Neural cell (in vitro differentiated cells): Measurements from ENCODE around the gene PCNX1. TPM values are rescaled to one million over a fixed set of nuclear protein-coding genes. Genes with fewer than 3 reads are reported as not detected.

ENCODE experiments used
- H2AFZ ChIP-seq: fragments of 200-600, 300-800 bp; sonication (generic), shearing (Covaris generic); 2 replicates; pipeline ENCODE4 v1.6.0; 2014; ENCODE audit warnings: low read depth, mild to moderate bottlenecking, antibody characterized with exemption, low read length, moderate library complexity
- H3F3A ChIP-seq: fragments of 200-600 bp; shearing (Covaris generic); 2 replicates; pipeline ENCODE4 v1.6.1; 2016; ENCODE audit warnings: mild to moderate bottlenecking, moderate library complexity, mixed read lengths, antibody characterized with exemption, low read length; ENCODE audit not compliant: insufficient read depth, poor library complexity, severe bottlenecking
- H3K27ac ChIP-seq: fragments of 200-600, 300-800 bp; sonication (generic), shearing (Covaris generic); 2 replicates; pipeline ENCODE4 v1.5.1; 2014; ENCODE audit warnings: mild to moderate bottlenecking, low read length, moderate library complexity
- H3K27me3 ChIP-seq: fragments of 300-800, 200-600 bp; sonication (generic), shearing (Covaris generic); 2 replicates; pipeline ENCODE4 v1.6.0; 2014; ENCODE audit warnings: mild to moderate bottlenecking, low read depth, low read length, moderate library complexity; ENCODE audit not compliant: insufficient read depth
- H3K36me3 ChIP-seq: fragments of 300-800, 200-600 bp; sonication (generic), shearing (Covaris generic); 2 replicates; pipeline ENCODE4 v1.5.1; 2014; ENCODE audit warnings: mild to moderate bottlenecking, antibody characterized with exemption, low read length, moderate library complexity; ENCODE audit not compliant: insufficient read depth
- H3K4me2 ChIP-seq: fragments of 300-800, 200-600 bp; sonication (generic), shearing (Covaris generic); 2 replicates; pipeline ENCODE4 v1.6.0; 2014; ENCODE audit warnings: mild to moderate bottlenecking, low read length
- H3K4me3 ChIP-seq: fragments of 300-800, 200-600 bp; sonication (generic), shearing (Covaris generic); 2 replicates; pipeline ENCODE4 v1.5.1; 2014; ENCODE audit warnings: mild to moderate bottlenecking, low read length, moderate library complexity
- H3K79me2 ChIP-seq: fragments of 200-600 bp; shearing (Covaris generic); replicated peaks from 2 replicates; pipeline ENCODE4 v1.6.0; 2014; ENCODE audit warnings: mild to moderate bottlenecking, low read length, moderate library complexity; ENCODE audit not compliant: insufficient read depth
- H3K9ac ChIP-seq: fragments of 300-800, 200-600 bp; sonication (generic), shearing (Covaris generic); 2 replicates; pipeline ENCODE4 v1.6.1; 2016; ENCODE audit warnings: mild to moderate bottlenecking, low read length, mixed read lengths
- H3K9me2 ChIP-seq: fragments of 200-600 bp; shearing (Covaris generic); 2 replicates; pipeline ENCODE4 v1.6.1; 2016; ENCODE audit warnings: mild to moderate bottlenecking, low read length, mixed read lengths; ENCODE audit not compliant: insufficient read depth
- H3K9me3 ChIP-seq: fragments of 200-600, 300-800 bp; sonication (generic), shearing (Covaris generic); 2 replicates; pipeline ENCODE4 v1.6.1; 2016; ENCODE audit warnings: mild to moderate bottlenecking, mixed run types, low read length, moderate library complexity, mixed read lengths
- H4K20me1 ChIP-seq: fragments of 200-600 bp; shearing (Covaris generic); 2 replicates; pipeline ENCODE4 v1.6.1; 2016; ENCODE audit warnings: mild to moderate bottlenecking, mixed run types; ENCODE audit not compliant: insufficient read depth
- CTCF ChIP-seq: fragments of 450-650 bp; IDR thresholded peaks from 2 replicates; pipeline ENCODE4 v1.5.1; 2014; ENCODE audit warnings: antibody characterized with exemption, mild to moderate bottlenecking, moderate library complexity; ENCODE audit not compliant: poor library complexity, severe bottlenecking
- EP300 ChIP-seq: fragments of 450-650 bp; conservative IDR thresholded peaks from 2 replicates; pipeline ENCODE4 v1.6.1; 2014; ENCODE audit warnings: antibody characterized with exemption, mild to moderate bottlenecking, moderate library complexity; ENCODE audit not compliant: poor library complexity, severe bottlenecking
- MXI1 ChIP-seq: fragments of 450-650 bp; conservative IDR thresholded peaks from 2 replicates; pipeline ENCODE4 v1.6.1; 2014; ENCODE audit warnings: antibody characterized with exemption, mild to moderate bottlenecking; ENCODE audit not compliant: poor library complexity, severe bottlenecking
- POLR2AphosphoS5 ChIP-seq: IDR thresholded peaks from 2 replicates; pipeline ENCODE4 v1.6.1; 2012
- REST ChIP-seq: IDR thresholded peaks from 2 replicates; pipeline ENCODE4 v1.6.1; 2012; ENCODE audit warnings: borderline replicate concordance
- SMC3 ChIP-seq: fragments of 450-650 bp; conservative IDR thresholded peaks from 2 replicates; pipeline ENCODE4 v1.6.1; 2014; ENCODE audit warnings: antibody characterized with exemption, mild to moderate bottlenecking, moderate library complexity; ENCODE audit not compliant: poor library complexity
- TAF1 ChIP-seq: IDR thresholded peaks from 2 replicates; pipeline ENCODE4 v1.6.1; 2012; ENCODE audit warnings: low read depth
- polyA plus RNA-seq: library from polyadenylated mRNA; depleted of rRNA; stranded (reverse); fragments of >200 nt; gene quantifications from 2 replicates; pipeline ENCODE4 v1.2.3, GENCODE V29; 2014

The PCNX1 gene
- polyA plus RNA-seq, 1 donor from 2014 or later = 23.7 TPM

- Histone ChIP-seq H3K9me2 (no peaks in the 10 kb centered on the region), H4K20me1 (peaks cover 9% of the 10 kb centered on the region), H3K9ac (no peak overlapping the region), H3K79me2 (peaks cover 64% of the 10 kb centered on the region), H3K36me3 (no peaks in the 10 kb centered on the region), H3F3A (no peaks in the 10 kb centered on the region), H3K9me3 (no peaks in the 10 kb centered on the region), H3K27ac (peak overlapping the region; percentile 31), H2AFZ (no peak overlapping the region), H3K27me3 (no peaks in the 10 kb centered on the region), H3K4me2 (peak overlapping the region; percentile 87), H3K4me3 (peak overlapping the region; percentile 97)
- TF ChIP-seq MXI1 (no peak), POLR2AphosphoS5 (no peak), TAF1 (no peak), CTCF (no peak), SMC3 (no peak), REST (no peak)
These were observed 2.7 kb downstream of the PCNX1 start for GRCh38 chr14:70909733-70910614.

- Histone ChIP-seq H2AFZ (no peak overlapping the region), H3K9me3 (no peaks in the 10 kb centered on the region), H3K36me3 (no peaks in the 10 kb centered on the region), H3K27me3 (no peaks in the 10 kb centered on the region), H3K79me2 (peaks cover 85% of the 10 kb centered on the region), H3K27ac (no peak overlapping the region), H3F3A (no peaks in the 10 kb centered on the region), H3K9me2 (no peaks in the 10 kb centered on the region), H3K4me3 (no peak overlapping the region), H4K20me1 (peaks cover under 1% of the 10 kb centered on the region), H3K9ac (no peak overlapping the region), H3K4me2 (no peak overlapping the region)
- TF ChIP-seq EP300 (no peak), REST (no peak), MXI1 (no peak)
These were observed 8.2 kb downstream of the PCNX1 start for GRCh38 chr14:70915415-70915814.
